A549 treated with dexamethasone at 1 μM for 4 hours (cell line): ENCODE results near the gene ZKSCAN2. TPM values are rescaled to one million over a fixed set of nuclear protein-coding genes. Genes with fewer than 3 reads are reported as not detected.

Source experiments
- total RNA-seq: library from RNA; stranded (reverse); fragments of 200-300 nt; extraction: Qiagen RNA extraction; gene quantifications from 5 replicates; pipeline ENCODE4 v1.2.3, GENCODE V29; 2022

The ZKSCAN2 gene
- 2.1 to 2.8 TPM (median 2.4 TPM) in 5 replicates for total RNA-seq

GRCh38 chr16:25257470-25257955 lies at the start of gene ZKSCAN2:
ZKSCAN2 (minus strand) TSS chr16:25257845; CDS start chr16:25257127, 718 bp downstream.

Other genes starting within 250 kb of the ZKSCAN2 start
- gene ARHGAP17, start 242.5 kb downstream of the ZKSCAN2 start, total RNA-seq, result 61.5 to 75.5 TPM (median 64.4 TPM) in 5 replicates
- 36.1 to 39.2 TPM (median 37.2 TPM) in 5 replicates for gene LCMT1, start 146.1 kb downstream of the ZKSCAN2 start, total RNA-seq
- gene AQP8, start 40.9 kb downstream of the ZKSCAN2 start, total RNA-seq, result not detected in 5 replicates